Stomach (tissue), 4 donors: ENCODE measurements around the gene SCUBE3.

Experiments used
- EP300 ChIP-seq: sonication (generic); formaldehyde crosslinking; IDR thresholded peaks from one replicate; pipeline ENCODE4 v1.6.1; 2017; ENCODE audit warnings: antibody characterized with exemption
- POLR2A ChIP-seq, 4 donors: fragments of 450-650 bp; IDR thresholded peaks; one replicate each; pipeline ENCODE4 v1.6.1; 2016; ENCODE audit warnings: antibody characterized with exemption in 4 of 4, control low read depth in 2 of 4, mild to moderate bottlenecking in 1 of 4, moderate library complexity in 1 of 4
- POLR2AphosphoS5 ChIP-seq, 3 donors: sonication (generic); formaldehyde crosslinking; IDR thresholded peaks; one replicate each; pipeline ENCODE4 v1.6.1; 2016; ENCODE audit warnings: antibody characterized with exemption in 3 of 3
- TF ChIP-seq, protein P1 (sequence below), 7 experiments: fragments of 450-650 bp in 4 of 7; fragments of 200-600 bp in 3 of 7; sonication (generic) in 3 of 7; IDR thresholded peaks; one replicate each; pipeline ENCODE4 v1.5.1; 2016 to 2019; ENCODE audit warnings: antibody characterized with exemption in 7 of 7, control low read depth in 2 of 7, mild to moderate bottlenecking in 1 of 7

GRCh38 chr6:35218021-35218420 lies 4.3 kb downstream of the SCUBE3 start:
- TF ChIP-seq, protein P1, sequence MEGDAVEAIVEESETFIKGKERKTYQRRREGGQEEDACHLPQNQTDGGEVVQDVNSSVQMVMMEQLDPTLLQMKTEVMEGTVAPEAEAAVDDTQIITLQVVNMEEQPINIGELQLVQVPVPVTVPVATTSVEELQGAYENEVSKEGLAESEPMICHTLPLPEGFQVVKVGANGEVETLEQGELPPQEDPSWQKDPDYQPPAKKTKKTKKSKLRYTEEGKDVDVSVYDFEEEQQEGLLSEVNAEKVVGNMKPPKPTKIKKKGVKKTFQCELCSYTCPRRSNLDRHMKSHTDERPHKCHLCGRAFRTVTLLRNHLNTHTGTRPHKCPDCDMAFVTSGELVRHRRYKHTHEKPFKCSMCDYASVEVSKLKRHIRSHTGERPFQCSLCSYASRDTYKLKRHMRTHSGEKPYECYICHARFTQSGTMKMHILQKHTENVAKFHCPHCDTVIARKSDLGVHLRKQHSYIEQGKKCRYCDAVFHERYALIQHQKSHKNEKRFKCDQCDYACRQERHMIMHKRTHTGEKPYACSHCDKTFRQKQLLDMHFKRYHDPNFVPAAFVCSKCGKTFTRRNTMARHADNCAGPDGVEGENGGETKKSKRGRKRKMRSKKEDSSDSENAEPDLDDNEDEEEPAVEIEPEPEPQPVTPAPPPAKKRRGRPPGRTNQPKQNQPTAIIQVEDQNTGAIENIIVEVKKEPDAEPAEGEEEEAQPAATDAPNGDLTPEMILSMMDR (IDR thresholded peaks at IDR 0.05), result no peak
- TF ChIP-seq POLR2A (IDR thresholded peaks at IDR 0.05) (no peak), EP300 (no peak), POLR2AphosphoS5 (IDR thresholded peaks at IDR 0.05) (no peak)
